HG03196 (cell line): ENCODE measurements around the gene NOXRED1.
"Not testable (repeated sequence)": the region's sequence is repeated elsewhere in the genome, so short reads cannot be mapped to it uniquely, and the experiment has no call there.

ENCODE experiments used
- ATAC-seq: cut with Tn5 transposase; IDR thresholded peaks from one replicate; pipeline ENCODE4 v1.9.1; 2021; ENCODE audit not compliant: unreplicated experiment

NOXRED1 gene, protein sequence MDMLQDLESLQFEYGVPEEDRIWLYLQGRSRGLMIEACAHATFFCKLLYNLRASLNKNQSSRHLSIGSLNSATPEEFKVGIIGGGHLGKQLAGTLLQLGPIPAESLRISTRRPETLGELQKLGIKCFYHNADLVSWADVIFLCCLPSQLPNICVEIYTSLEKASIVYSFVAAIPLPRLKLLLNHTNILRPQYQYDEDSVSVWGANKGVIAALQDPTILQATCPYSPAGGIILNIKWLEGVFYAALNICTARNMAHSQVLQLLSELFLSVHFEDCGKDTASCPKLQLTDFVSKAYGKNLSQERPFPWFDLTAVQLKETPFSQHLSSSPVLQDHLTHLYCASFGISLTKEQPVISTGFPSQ

GRCh38 chr14:77423423-77423822, at the start of gene NOXRED1:
TSS of gene NOXRED1 (minus strand) at chr14:77423523. CDS start at chr14:77422889, 634 bp downstream.
- ATAC-seq: no peak

- no peak for ATAC-seq
Measured at GRCh38 chr14:77470224-77470870, 47.0 kb upstream of the NOXRED1 start.

GRCh38 chr14:77469539-77469938, 46.2 kb upstream of the NOXRED1 start:
- ATAC-seq: no peak

DNA sequence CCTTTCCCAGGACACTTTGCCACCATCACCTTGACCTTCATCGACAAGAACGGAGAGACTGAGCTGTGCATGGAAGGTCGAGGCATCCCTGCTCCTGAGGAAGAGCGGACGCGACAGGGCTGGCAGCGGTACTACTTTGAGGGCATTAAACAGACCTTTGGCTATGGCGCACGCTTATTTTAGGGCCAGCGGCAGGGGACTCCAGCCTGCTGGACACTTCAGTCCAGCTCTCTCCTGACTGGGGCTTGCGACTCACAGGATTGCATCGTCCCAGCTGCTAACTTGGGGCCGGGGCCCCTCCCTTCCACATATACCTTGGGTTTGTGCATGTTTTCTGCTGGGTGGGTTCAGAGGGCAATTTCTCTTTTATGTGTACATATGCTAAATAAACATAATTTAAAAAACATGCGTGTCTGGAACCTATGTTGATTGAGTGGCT, 45.8 kb upstream of the NOXRED1 start:
- ATAC-seq: no peak

DNA sequence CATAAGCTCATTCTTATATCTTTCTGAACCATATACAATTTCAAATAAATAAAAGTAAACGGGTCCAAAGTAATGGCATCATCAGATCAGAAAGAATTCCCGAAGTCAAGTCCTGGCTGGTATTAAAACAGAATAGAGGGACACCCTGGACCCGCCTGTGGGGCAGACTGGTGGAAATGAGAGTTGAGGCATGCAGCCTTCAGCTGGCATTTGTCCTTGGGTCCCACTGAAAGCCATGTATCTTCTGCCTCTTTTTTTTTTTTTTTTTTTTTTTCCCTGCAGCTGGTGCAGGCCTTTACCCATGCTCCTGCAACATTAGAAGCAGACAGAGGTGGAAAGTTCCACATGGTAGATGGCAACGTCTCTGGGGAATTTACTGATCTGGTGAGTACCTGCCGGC, 44.5 kb upstream of the NOXRED1 start:
- ATAC-seq: no peak

- ATAC-seq: no peak
Measured at GRCh38 chr14:77459072-77459723, 35.9 kb upstream of the NOXRED1 start.

- ATAC-seq: peak; percentile 9
Measured at GRCh38 chr14:77458249-77458950, 35.1 kb upstream of the NOXRED1 start.

- peak; percentile 89 for ATAC-seq
Measured at GRCh38 chr14:77457522-77458248, 34.4 kb upstream of the NOXRED1 start, which contains the start of the genes AHSA1 and VIPAS39. TSS of gene AHSA1 (plus strand) at chr14:77458093. CDS start at chr14:77458190, 97 bp downstream. TSS of gene VIPAS39 (minus strand) at chr14:77457601. CDS start at chr14:77454102, 3,499 bp downstream.

DNA sequence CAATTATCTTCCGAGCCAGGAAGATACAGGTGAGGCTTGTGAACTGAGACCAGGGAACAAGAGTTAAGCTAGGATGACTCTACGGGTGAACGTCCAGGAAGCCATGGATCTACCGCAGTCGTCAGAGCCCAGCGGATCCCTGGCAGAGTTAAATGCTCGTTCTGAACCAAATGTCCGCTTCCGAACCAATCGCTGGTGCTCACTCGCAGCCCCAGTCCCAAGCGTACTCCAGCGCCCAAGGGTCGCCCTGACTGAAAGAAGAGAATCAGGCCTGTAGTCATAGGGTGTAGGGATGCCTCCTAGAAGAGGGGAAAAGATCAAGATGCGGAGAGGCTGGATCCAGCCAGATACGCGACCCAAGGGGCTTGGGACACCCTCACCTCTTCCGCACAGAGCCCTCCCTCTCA, 33.8 kb upstream of the NOXRED1 start:
- ATAC-seq: peak; percentile 4

- no peak for ATAC-seq
Measured at GRCh38 chr14:77455966-77456640, 32.8 kb upstream of the NOXRED1 start.

- no peak for ATAC-seq
Measured at GRCh38 chr14:77442196-77442595, 18.9 kb upstream of the NOXRED1 start.

DNA sequence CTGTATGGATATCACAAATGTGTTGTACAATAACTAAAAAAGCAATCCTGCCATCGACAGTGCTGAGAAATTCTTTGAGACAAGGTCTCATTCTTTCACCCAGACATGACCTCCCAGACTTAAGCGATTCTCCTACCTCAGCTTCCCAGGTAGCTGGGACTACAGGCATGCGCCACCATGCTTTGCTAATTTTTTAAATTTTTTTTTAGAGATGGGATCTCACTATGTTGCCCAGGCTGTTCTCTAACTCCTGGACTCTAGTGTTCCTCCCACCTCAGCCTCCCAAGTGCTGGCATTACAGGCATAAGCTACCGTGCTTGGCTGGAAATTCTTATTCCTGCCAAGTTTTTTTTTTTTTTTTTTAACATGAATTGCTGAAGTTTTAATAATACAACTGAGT, 16.5 kb upstream of the NOXRED1 start:
- no peak for ATAC-seq

DNA sequence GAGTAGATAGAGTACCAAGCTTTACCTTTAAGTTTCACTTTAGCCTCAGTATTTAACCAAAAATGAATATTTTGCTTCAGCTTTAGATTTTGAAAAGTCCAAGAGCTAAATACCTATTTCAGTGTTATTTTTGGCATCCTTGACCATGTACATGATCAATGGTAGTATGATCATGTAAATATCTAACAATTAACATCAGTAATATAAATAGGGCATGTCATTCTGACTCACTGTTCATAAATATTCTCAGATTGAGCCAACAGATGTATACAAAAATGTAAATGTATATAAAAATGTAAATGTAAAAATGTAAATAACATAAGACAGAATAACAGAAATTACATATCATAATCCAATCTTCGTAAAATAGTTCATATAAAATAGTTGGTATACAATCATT, 15.3 kb upstream of the NOXRED1 start:
- no peak for ATAC-seq

DNA sequence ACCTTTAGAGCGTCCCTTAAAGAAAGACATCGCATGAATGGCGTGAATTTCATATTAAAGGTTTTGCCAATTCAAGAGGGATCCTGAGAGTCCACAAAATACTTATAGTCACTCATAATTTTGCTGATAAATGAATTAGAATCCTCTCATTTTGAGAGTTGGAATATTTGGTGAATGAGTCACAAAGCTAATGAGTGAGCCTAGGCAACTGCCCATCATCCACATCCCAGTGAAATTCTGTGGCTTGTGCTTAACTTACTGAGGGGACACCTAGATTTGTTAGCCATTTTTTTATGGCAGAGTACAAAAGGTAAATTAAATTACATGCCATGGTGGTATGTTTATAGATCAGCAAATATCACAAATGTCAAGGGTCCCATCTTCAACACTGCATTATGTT, 12.7 kb upstream of the NOXRED1 start:
- ATAC-seq: no peak

- ATAC-seq: no peak
Measured at GRCh38 chr14:77426396-77426795, 3.1 kb upstream of the NOXRED1 start.

DNA sequence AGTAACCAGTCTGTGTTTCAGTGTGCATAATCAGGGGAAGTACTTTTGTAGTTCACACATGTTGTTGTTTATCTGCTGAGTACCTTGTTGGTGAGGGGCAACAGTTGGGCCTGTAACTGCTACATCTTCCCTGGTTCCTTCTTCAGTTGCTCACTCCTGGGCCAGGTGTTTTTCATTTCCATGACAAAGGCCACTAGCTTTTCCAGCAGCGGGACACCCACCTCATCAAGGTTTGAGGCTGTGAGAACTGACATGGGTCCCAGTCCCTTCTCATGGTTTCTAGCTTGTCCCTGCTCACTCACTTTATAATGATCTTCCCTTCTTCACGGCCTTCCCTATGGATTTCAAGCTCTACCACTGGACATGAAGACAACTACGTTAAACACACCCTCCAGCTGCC, 1.5 kb upstream of the NOXRED1 start:
- ATAC-seq: no peak

- ATAC-seq: no peak
Measured at GRCh38 chr14:77421201-77421600, 2.1 kb downstream of the NOXRED1 start.

- no peak for ATAC-seq
Measured at GRCh38 chr14:77416836-77417235, 6.5 kb downstream of the NOXRED1 start.

- ATAC-seq: not testable (repeated sequence)
Measured at GRCh38 chr14:77416098-77416497, 7.2 kb downstream of the NOXRED1 start.
